Testis (tissue), 3 donors: Measurements from ENCODE around the gene CCL13. TPM values are rescaled to one million over a fixed set of nuclear protein-coding genes. Genes with fewer than 3 reads are reported as not detected.

Source experiments
- DNase-seq: peaks from one replicate; pipeline ENCODE4 v3.0.0-alpha.2; 2019
- H3K27ac ChIP-seq, 2 donors: fragments of 200-600 bp; sonication (generic); one replicate each; pipeline ENCODE4 v1.5.1; 2019
- H3K27me3 ChIP-seq: fragments of 200-600 bp; sonication (generic); one replicate; pipeline ENCODE4 v1.5.1; 2019
- H3K36me3 ChIP-seq: fragments of 200-600 bp; sonication (generic); one replicate; pipeline ENCODE4 v1.5.1; 2017; ENCODE audit warnings: low read depth; ENCODE audit errors: missing control alignments
- H3K4me1 ChIP-seq: fragments of 200-600 bp; sonication (generic); one replicate; pipeline ENCODE4 v1.5.1; 2019
- H3K4me3 ChIP-seq, 2 donors: fragments of 200-600 bp; sonication (generic); one replicate each; pipeline ENCODE4 v1.5.1; 2017 to 2019
- H3K9me3 ChIP-seq: fragments of 200-600 bp; sonication (generic); one replicate; pipeline ENCODE4 v1.5.1; 2017
- CTCF ChIP-seq, 3 experiments: fragments of 450-650 bp in 2 of 3; fragments of 200-600 bp in 1 of 3; sonication (generic) in 1 of 3; IDR thresholded peaks; one replicate each; pipeline ENCODE4 v1.5.1; 2016 to 2019; ENCODE audit warnings: antibody characterized with exemption in 3 of 3, mild to moderate bottlenecking in 2 of 3, moderate library complexity in 1 of 3
- POLR2A ChIP-seq: fragments of 450-650 bp; IDR thresholded peaks from one replicate; pipeline ENCODE4 v1.6.1; 2017; ENCODE audit warnings: antibody characterized with exemption, mild to moderate bottlenecking, moderate library complexity
- WGBS, 2 donors: methylation state at CpG; one replicate each; pipeline ENCODE4 v1.1.5; 2018; 5-methylcytosine and 5-hydroxymethylcytosine counted together
- intact Hi-C: fragments of 100-400 bp; cut with DNase I; formaldehyde crosslinking; loops from one replicate; pipeline ENCODE4 v1.15.1; 2023; ENCODE audit warnings: low total_unique reads
- polyA plus RNA-seq: library from polyadenylated mRNA; stranded (reverse); fragments of 350-450 nt; fragmentation: Illumina TruSeq; extraction: RNeasy Lipid Tissue Mini Kit (QIAGEN cat#74804); gene quantifications from one replicate; pipeline ENCODE4 v1.2.3, GENCODE V29; 2014; ENCODE audit warnings: low read depth, low replicate concordance; ENCODE audit not compliant: insufficient read depth
- total RNA-seq, 2 donors: library from RNA; depleted of rRNA; stranded (reverse); fragments of >200 nt; gene quantifications; one replicate each; pipeline ENCODE4 v1.2.3, GENCODE V29; 2016

CCL13 gene
- total and polyA plus RNA-seq, 3 donors from 2014 or later: 5.2 TPM; not detected in 2

- Histone ChIP-seq H3K36me3 (no peaks in the 10 kb centered on the region), H3K9me3 (no peaks in the 10 kb centered on the region), H3K27ac (no peak within 1 kb of the TSS), H3K4me1 (no peaks in the 10 kb centered on the region), H3K4me3 (no peak within 1 kb of the TSS), H3K27me3 (no peaks in the 10 kb centered on the region)
- 65 to 86% methylated on average over 5 of the region's 5 CpGs for WGBS, 2 donors
- no peak for DNase-seq
- TF ChIP-seq POLR2A (no peak), CTCF (IDR thresholded peaks at IDR 0.05) (no peak)
- intact Hi-C loops: loop anchor here (5.0 kb wide), 1 partner anchor 161 kb away; no protein-coding TSS in a partner anchor
These were observed 6.9 kb downstream of the CCL13 start, which contains the start of gene CCL1 for GRCh38 chr17:34363183-34363661. Gene CCL1, minus strand, starts transcription at chr17:34363233. Its CDS starts 72 bp downstream, at chr17:34363161.

GRCh38 chr17:34364751-34365150, 8.5 kb downstream of the CCL13 start:
- intact Hi-C loops: loop anchor here (5.0 kb wide), 1 partner anchor 162 kb away; no protein-coding TSS in a partner anchor
- Histone ChIP-seq H3K27me3 (no peaks in the 10 kb centered on the region), H3K4me3 (no peak overlapping the region), H3K4me1 (no peaks in the 10 kb centered on the region), H3K9me3 (no peaks in the 10 kb centered on the region), H3K27ac (no peak overlapping the region), H3K36me3 (no peaks in the 10 kb centered on the region)
- WGBS, 2 donors: 87 to 94% methylated on average over 2 of the region's 2 CpGs
- no peak for TF ChIP-seq CTCF (IDR thresholded peaks at IDR 0.05)
- no peak for TF ChIP-seq POLR2A
- DNase-seq: no peak

- H3K4me3 ChIP-seq: no peak overlapping the region
- H3K36me3 ChIP-seq: no peaks in the 10 kb centered on the region
- no peak for DNase-seq
- no peak for TF ChIP-seq POLR2A
- TF ChIP-seq CTCF (IDR thresholded peaks at IDR 0.05): no peak
- H3K4me1 ChIP-seq: no peaks in the 10 kb centered on the region
- no peak overlapping the region for H3K27ac ChIP-seq
- 70 to 75% methylated on average over 2 of the region's 2 CpGs for WGBS, 2 donors
- no peaks in the 10 kb centered on the region for H3K27me3 ChIP-seq
- H3K9me3 ChIP-seq: no peaks in the 10 kb centered on the region
- intact Hi-C loops: no loop called here
These were observed 9.1 kb downstream of the CCL13 start for GRCh38 chr17:34365340-34365739.

GRCh38 chr17:34366010-34366409, 9.7 kb downstream of the CCL13 start:
- Histone ChIP-seq H3K27ac (no peak overlapping the region), H3K36me3 (no peaks in the 10 kb centered on the region), H3K9me3 (no peaks in the 10 kb centered on the region), H3K27me3 (no peaks in the 10 kb centered on the region), H3K4me3 (no peak overlapping the region), H3K4me1 (no peaks in the 10 kb centered on the region)
- intact Hi-C loops: no loop called here
- 27 to 43% methylated on average over 1 of the region's 1 CpG for WGBS, 2 donors
- TF ChIP-seq CTCF (IDR thresholded peaks at IDR 0.05) (no peak), POLR2A (no peak)
- no peak for DNase-seq

GRCh38 chr17:34366529-34367107, 10.3 kb downstream of the CCL13 start:
- no peaks in the 10 kb centered on the region for H3K27me3 ChIP-seq
- no peak overlapping the region for H3K4me3 ChIP-seq
- H3K27ac ChIP-seq: no peak overlapping the region
- H3K36me3 ChIP-seq: no peaks in the 10 kb centered on the region
- TF ChIP-seq CTCF (IDR thresholded peaks at IDR 0.05) (no peak), POLR2A (no peak)
- H3K9me3 ChIP-seq: no peaks in the 10 kb centered on the region
- WGBS, 2 donors: 64 to 80% methylated on average over 3 to 4 of the region's 4 CpGs
- intact Hi-C loops: no loop called here
- no peaks in the 10 kb centered on the region for H3K4me1 ChIP-seq
- no peak for DNase-seq
